ENCODE results near the gene DNAH9. TPM values are rescaled to one million over a fixed set of nuclear protein-coding genes. Genes with fewer than 3 reads are reported as not detected.

Gene DNAH9
- total and polyA plus RNA-seq, 8 donors, result 0.28 to 18.3 (median 0.42) TPM; not detected in 2

DNA sequence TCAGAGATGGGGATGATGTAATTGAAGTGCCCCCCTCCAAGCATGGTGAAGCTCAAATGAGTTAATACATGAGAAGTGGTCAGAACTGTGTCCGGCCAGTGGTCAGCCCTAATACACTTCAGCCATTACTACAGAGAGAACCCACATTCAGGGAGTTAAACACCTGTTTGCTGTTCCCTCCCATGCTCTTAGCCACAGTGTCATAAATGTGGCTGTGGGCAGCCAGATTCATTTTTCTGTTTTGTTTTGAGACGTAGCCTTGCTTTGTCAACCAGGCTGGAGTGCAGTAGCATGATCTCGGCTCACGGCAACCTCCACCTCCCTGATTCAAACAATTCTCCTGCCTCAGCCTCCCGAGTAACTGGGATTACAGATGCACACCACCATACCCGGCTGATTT lies 139.9 kb downstream of the DNAH9 start:
- Histone ChIP-seq H3K4me3 (no peak overlapping the region), H3K27ac (no peak overlapping the region), H3K36me3 (no peaks in the 10 kb centered on the region), H3K9me3 (no peaks in the 10 kb centered on the region), H3K27me3 (no peaks in the 10 kb centered on the region), H3K4me1 (no peaks in the 10 kb centered on the region)
- no peak for TF ChIP-seq POLR2A (IDR thresholded peaks at IDR 0.05)
- TF ChIP-seq, protein P1, sequence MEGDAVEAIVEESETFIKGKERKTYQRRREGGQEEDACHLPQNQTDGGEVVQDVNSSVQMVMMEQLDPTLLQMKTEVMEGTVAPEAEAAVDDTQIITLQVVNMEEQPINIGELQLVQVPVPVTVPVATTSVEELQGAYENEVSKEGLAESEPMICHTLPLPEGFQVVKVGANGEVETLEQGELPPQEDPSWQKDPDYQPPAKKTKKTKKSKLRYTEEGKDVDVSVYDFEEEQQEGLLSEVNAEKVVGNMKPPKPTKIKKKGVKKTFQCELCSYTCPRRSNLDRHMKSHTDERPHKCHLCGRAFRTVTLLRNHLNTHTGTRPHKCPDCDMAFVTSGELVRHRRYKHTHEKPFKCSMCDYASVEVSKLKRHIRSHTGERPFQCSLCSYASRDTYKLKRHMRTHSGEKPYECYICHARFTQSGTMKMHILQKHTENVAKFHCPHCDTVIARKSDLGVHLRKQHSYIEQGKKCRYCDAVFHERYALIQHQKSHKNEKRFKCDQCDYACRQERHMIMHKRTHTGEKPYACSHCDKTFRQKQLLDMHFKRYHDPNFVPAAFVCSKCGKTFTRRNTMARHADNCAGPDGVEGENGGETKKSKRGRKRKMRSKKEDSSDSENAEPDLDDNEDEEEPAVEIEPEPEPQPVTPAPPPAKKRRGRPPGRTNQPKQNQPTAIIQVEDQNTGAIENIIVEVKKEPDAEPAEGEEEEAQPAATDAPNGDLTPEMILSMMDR (IDR thresholded peaks at IDR 0.05), result no peak
- TF ChIP-seq EP300 (IDR thresholded peaks at IDR 0.05), result no peak
- no peak for TF ChIP-seq POLR2AphosphoS5 (IDR thresholded peaks at IDR 0.05)
- DNase-seq, result no peak
- intact Hi-C loops (cut with DNase I; ENCODE audit: low total_unique reads), result no loop called here
- WGBS, 5 donors, result 83 to 94% (median 90%) methylated on average over 6 of the region's 6 CpGs

DNA sequence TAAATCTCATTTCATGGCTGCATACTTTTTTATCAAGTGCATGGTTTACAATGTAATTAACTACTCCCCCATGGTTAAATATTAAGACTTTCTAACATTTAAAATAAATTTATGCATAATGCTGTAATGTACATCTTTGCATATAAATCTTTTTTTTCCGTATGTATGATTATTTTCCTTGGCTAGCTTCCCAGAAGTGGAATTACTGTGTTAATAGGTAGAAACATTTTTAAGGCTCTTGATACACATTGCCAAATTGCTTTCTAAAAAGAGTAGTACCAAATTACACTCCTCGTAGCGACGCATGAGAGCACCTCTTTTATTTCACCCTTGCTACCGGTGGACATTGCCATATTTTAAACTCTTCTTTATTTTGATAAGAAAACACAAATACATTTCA lies 141.1 kb downstream of the DNAH9 start:
- Histone ChIP-seq H3K4me3 (no peak overlapping the region), H3K36me3 (no peaks in the 10 kb centered on the region), H3K9me3 (no peaks in the 10 kb centered on the region), H3K4me1 (no peaks in the 10 kb centered on the region), H3K27me3 (no peaks in the 10 kb centered on the region), H3K27ac (no peak overlapping the region)
- 48 to 74% (median 67%) methylated on average over 5 of the region's 5 CpGs for WGBS, 5 donors
- DNase-seq, result no peak
- intact Hi-C loops (cut with DNase I; ENCODE audit: low total_unique reads), result no loop called here
- no peak for TF ChIP-seq POLR2AphosphoS5 (IDR thresholded peaks at IDR 0.05)
- TF ChIP-seq, protein P1 (IDR thresholded peaks at IDR 0.05), result no peak
- no peak for TF ChIP-seq POLR2A (IDR thresholded peaks at IDR 0.05)
- no peak for TF ChIP-seq EP300 (IDR thresholded peaks at IDR 0.05)

DNA sequence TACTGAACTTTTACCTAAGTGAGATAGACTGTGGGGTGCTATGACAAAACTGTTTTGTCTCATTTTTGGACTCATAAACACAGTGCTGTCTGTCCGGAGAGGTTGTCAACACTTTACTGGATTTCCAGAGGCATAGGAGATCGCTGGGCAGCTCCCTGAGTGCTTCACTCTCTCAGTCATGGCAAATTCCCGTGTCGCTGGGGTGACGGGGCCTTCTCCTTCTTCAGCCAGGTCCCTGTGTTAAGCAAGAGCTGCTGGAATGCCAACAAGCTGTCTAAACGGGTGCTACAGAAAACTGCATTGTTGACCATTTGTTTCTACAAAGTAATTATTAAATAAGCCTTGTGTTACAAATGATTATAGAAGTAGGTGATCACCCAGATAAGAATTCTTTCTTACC lies 141.6 kb downstream of the DNAH9 start:
- WGBS, 5 donors, result 52 to 67% (median 61%) methylated on average over 5 to 6 of the region's 6 CpGs
- H3K9me3 ChIP-seq, result no peaks in the 10 kb centered on the region
- H3K27me3 ChIP-seq, result no peaks in the 10 kb centered on the region
- TF ChIP-seq, protein P1 (IDR thresholded peaks at IDR 0.05), result no peak
- TF ChIP-seq EP300 (IDR thresholded peaks at IDR 0.05) (no peak), POLR2A (IDR thresholded peaks at IDR 0.05) (no peak), POLR2AphosphoS5 (IDR thresholded peaks at IDR 0.05) (no peak)
- no peak overlapping the region for H3K27ac ChIP-seq
- H3K4me3 ChIP-seq, result no peak overlapping the region
- intact Hi-C loops (cut with DNase I; ENCODE audit: low total_unique reads), result no loop called here
- DNase-seq, result no peak
- H3K4me1 ChIP-seq, result no peaks in the 10 kb centered on the region
- H3K36me3 ChIP-seq, result no peaks in the 10 kb centered on the region

DNA sequence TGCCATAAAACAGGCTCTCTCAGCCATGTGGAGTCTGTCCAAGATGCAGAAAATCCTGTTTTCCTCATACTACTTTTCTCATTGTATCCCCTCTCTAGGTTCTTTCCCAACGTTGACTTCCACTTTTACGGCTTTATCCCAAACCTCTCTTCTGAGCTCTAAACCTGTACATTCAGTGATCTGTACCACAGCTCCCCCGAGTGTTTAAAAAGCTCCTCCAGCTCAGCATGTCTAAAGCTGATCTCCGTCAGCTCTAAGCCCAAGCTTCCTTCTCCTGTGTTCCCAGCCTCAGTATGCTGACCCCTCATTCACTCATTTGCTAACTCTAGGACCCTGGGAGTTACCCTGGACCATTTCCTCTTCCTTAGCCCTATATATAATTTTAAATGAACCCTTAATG lies 144.6 kb downstream of the DNAH9 start:
- no peaks in the 10 kb centered on the region for H3K27me3 ChIP-seq
- peaks cover 0 to 13% (median 7%) of the 10 kb centered on the region in 4 donors for H3K9me3 ChIP-seq
- TF ChIP-seq POLR2AphosphoS5 (IDR thresholded peaks at IDR 0.05), result no peak
- no peak for TF ChIP-seq POLR2A (IDR thresholded peaks at IDR 0.05)
- TF ChIP-seq, protein P1 (IDR thresholded peaks at IDR 0.05), result no peak
- TF ChIP-seq EP300 (IDR thresholded peaks at IDR 0.05), result no peak
- no peaks in the 10 kb centered on the region for H3K4me1 ChIP-seq
- no peaks in the 10 kb centered on the region for H3K36me3 ChIP-seq
- WGBS, 5 donors, result 28 to 45% (median 32%) methylated on average over 4 of the region's 4 CpGs
- DNase-seq, result peak in 1 of 2 donors; percentile 11
- H3K27ac ChIP-seq, result no peak overlapping the region
- no peak overlapping the region for H3K4me3 ChIP-seq
- intact Hi-C loops (cut with DNase I; ENCODE audit: low total_unique reads), result no loop called here
